Suprapubic skin (tissue), 4 donors: Measurements from ENCODE around the gene LBHD2.

Experiments used
- EP300 ChIP-seq: sonication (generic); formaldehyde crosslinking; IDR thresholded peaks from one replicate; pipeline ENCODE4 v1.6.1; 2017; ENCODE audit warnings: antibody characterized with exemption
- POLR2A ChIP-seq, 2 donors: fragments of 450-650 bp; IDR thresholded peaks; one replicate each; pipeline ENCODE4 v1.6.1; 2017; ENCODE audit warnings: antibody characterized with exemption in 2 of 2, mild to moderate bottlenecking in 2 of 2, moderate library complexity in 2 of 2
- POLR2AphosphoS5 ChIP-seq, 3 donors: sonication (generic); formaldehyde crosslinking; IDR thresholded peaks; one replicate each; pipeline ENCODE4 v1.6.1; 2017; ENCODE audit warnings: antibody characterized with exemption in 3 of 3
- TF ChIP-seq, protein P1 (sequence below), 2 donors: fragments of 200-600 bp in 1 of 2; fragments of 450-650 bp in 1 of 2; sonication (generic) in 1 of 2; IDR thresholded peaks; one replicate each; pipeline ENCODE4 v1.5.1; 2016 to 2019; ENCODE audit warnings: antibody characterized with exemption in 2 of 2, mild to moderate bottlenecking in 1 of 2, moderate library complexity in 1 of 2

GRCh38 chr14:103128631-103129300 is 44.8 kb downstream of the LBHD2 start:
- no peak for TF ChIP-seq EP300
- TF ChIP-seq, protein P1, sequence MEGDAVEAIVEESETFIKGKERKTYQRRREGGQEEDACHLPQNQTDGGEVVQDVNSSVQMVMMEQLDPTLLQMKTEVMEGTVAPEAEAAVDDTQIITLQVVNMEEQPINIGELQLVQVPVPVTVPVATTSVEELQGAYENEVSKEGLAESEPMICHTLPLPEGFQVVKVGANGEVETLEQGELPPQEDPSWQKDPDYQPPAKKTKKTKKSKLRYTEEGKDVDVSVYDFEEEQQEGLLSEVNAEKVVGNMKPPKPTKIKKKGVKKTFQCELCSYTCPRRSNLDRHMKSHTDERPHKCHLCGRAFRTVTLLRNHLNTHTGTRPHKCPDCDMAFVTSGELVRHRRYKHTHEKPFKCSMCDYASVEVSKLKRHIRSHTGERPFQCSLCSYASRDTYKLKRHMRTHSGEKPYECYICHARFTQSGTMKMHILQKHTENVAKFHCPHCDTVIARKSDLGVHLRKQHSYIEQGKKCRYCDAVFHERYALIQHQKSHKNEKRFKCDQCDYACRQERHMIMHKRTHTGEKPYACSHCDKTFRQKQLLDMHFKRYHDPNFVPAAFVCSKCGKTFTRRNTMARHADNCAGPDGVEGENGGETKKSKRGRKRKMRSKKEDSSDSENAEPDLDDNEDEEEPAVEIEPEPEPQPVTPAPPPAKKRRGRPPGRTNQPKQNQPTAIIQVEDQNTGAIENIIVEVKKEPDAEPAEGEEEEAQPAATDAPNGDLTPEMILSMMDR (IDR thresholded peaks at IDR 0.05), result no peak
- no peak for TF ChIP-seq POLR2AphosphoS5 (IDR thresholded peaks at IDR 0.05)
- no peak for TF ChIP-seq POLR2A (IDR thresholded peaks at IDR 0.05)
